Measurements from ENCODE around the gene TRIM9. TPM values are rescaled to one million over a fixed set of nuclear protein-coding genes. Genes with fewer than 3 reads are reported as not detected.

Gene TRIM9
- total RNA-seq, 1 donor from 2014 or later: 8.9 TPM

GRCh38 chr14:51022769-51023168, 72.1 kb downstream of the TRIM9 start:
- TF ChIP-seq, protein P1, sequence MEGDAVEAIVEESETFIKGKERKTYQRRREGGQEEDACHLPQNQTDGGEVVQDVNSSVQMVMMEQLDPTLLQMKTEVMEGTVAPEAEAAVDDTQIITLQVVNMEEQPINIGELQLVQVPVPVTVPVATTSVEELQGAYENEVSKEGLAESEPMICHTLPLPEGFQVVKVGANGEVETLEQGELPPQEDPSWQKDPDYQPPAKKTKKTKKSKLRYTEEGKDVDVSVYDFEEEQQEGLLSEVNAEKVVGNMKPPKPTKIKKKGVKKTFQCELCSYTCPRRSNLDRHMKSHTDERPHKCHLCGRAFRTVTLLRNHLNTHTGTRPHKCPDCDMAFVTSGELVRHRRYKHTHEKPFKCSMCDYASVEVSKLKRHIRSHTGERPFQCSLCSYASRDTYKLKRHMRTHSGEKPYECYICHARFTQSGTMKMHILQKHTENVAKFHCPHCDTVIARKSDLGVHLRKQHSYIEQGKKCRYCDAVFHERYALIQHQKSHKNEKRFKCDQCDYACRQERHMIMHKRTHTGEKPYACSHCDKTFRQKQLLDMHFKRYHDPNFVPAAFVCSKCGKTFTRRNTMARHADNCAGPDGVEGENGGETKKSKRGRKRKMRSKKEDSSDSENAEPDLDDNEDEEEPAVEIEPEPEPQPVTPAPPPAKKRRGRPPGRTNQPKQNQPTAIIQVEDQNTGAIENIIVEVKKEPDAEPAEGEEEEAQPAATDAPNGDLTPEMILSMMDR (IDR thresholded peaks at IDR 0.05; ENCODE audit: unreplicated experiment): no peak
- Mint-ChIP-seq H3K27ac (no peak overlapping the region), H3K9me3 (no peaks in the 10 kb centered on the region), H3K36me3 (no peaks in the 10 kb centered on the region), H3K4me1 (peaks cover 39% of the 10 kb centered on the region), H3K4me3 (no peak overlapping the region), H3K27me3 (ENCODE audit: low read depth) (peaks cover 3% of the 10 kb centered on the region)
- no peak for DNase-seq (ENCODE audit: low spot score in 2 of 2, unreplicated experiment in 2 of 2)

DNA sequence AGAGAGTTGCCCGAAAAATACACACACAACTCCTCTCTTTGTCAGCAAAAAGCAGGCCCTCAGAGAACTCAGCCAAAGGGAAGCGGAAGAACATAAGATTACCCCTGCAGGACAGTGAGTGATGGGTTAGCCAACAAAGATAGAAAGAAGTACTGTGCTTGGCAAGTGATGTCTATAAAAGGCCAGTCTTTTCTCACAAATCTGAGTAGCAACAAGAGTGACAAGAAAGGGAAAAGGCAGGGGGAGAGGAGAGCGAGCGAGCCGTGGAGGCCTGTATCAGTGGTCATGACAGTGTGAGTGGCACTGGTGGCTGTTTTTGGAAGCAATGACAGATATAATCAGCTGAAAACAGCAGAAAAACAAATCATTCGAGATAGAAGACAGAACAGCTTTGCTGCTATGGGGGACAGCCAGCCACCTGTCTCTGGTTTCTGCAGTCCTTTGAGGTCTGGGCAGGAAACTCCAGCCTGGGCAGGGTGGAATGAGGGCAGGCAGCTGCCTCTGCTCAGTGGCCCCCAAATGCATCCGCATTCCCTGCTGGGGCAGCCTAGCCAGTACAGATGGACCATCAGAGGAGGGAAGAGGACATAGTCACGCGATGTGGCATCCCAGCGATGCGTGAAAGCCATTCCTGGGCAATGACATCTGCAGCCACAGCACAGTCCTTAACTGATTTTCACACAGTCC, 74.7 kb downstream of the TRIM9 start:
- Mint-ChIP-seq H3K9me3 (no peaks in the 10 kb centered on the region), H3K36me3 (peaks cover 7% of the 10 kb centered on the region), H3K4me1 (peaks cover 37% of the 10 kb centered on the region), H3K4me3 (no peak overlapping the region), H3K27ac (no peak overlapping the region), H3K27me3 (ENCODE audit: low read depth) (peaks cover 4% of the 10 kb centered on the region)
- TF ChIP-seq, protein P1 (IDR thresholded peaks at IDR 0.05; ENCODE audit: unreplicated experiment): no peak
- DNase-seq (ENCODE audit: low spot score in 2 of 2, unreplicated experiment in 2 of 2): no peak

DNA sequence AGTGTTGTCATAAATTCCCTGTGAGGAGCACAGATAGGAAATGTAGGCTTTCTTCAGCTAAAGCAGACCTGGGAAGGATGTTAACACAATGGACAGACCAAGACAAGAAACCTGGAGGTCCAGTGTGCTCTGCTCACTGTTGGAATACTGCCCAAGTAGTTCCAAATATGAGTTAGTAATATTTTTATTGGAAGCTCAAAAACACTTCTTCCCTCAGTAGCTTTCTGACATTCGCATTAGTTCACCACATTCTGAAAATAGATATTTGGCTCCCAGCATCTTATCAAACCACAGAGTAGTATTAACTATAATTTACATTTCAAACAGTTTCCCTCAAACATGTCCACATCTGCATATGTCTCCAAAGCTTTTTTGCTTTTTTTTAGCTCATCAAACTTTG, 75.8 kb downstream of the TRIM9 start:
- Mint-ChIP-seq H3K4me3 (no peak overlapping the region), H3K27ac (no peak overlapping the region), H3K4me1 (peaks cover 38% of the 10 kb centered on the region), H3K36me3 (peaks cover 7% of the 10 kb centered on the region), H3K9me3 (no peaks in the 10 kb centered on the region), H3K27me3 (ENCODE audit: low read depth) (peaks cover 4% of the 10 kb centered on the region)
- no peak for DNase-seq (ENCODE audit: low spot score in 2 of 2, unreplicated experiment in 2 of 2)
- TF ChIP-seq, protein P1 (IDR thresholded peaks at IDR 0.05; ENCODE audit: unreplicated experiment): no peak

DNA sequence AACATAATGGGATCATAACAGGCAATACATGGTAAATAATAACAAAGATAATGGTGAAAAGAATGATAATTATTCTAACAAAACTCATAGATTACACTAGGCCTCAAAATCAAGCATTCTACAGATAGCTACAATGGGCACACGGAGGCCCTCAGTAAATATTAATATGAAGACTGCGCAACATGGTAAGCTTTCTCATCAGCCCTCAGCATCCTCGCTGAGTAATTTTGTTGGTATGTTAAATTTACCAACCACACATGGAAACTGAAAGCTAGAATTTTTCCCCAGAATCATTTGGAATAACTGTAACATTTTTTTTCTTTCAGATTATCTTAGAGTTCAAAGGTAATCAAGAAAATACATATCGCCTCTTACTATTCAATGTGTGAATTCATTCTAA, 76.4 kb downstream of the TRIM9 start:
- Mint-ChIP-seq H3K27me3 (ENCODE audit: low read depth) (peaks cover 4% of the 10 kb centered on the region), H3K4me1 (peaks cover 32% of the 10 kb centered on the region), H3K36me3 (peaks cover 7% of the 10 kb centered on the region), H3K27ac (no peak overlapping the region), H3K4me3 (no peak overlapping the region), H3K9me3 (no peaks in the 10 kb centered on the region)
- DNase-seq (ENCODE audit: low spot score in 2 of 2, unreplicated experiment in 2 of 2): no peak
- TF ChIP-seq, protein P1 (IDR thresholded peaks at IDR 0.05; ENCODE audit: unreplicated experiment): no peak

DNA sequence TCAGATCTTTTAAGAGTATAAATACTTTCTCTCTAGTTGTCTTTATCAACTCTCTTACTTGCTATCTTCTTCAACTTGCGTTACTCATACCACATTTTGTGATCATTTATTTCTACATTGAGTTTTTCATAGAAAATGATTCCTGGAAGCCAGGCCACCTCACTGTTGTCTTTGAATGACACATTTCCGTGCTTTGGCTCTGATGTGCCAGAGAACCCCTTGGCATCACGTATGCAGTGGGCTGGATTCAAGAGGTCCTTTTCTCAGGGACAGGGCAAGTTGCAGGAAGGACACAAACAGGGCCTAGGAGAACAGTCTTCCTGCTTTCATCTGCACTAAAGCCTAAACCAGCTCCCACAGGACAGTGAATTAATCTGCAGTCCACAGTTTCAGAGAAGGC, 80.3 kb downstream of the TRIM9 start:
- DNase-seq (ENCODE audit: low spot score in 2 of 2, unreplicated experiment in 2 of 2): no peak
- TF ChIP-seq, protein P1 (IDR thresholded peaks at IDR 0.05; ENCODE audit: unreplicated experiment): no peak
- H3K27ac Mint-ChIP-seq: no peak overlapping the region
- peaks cover 20% of the 10 kb centered on the region for H3K4me1 Mint-ChIP-seq
- H3K4me3 Mint-ChIP-seq: no peak overlapping the region
- H3K27me3 Mint-ChIP-seq (ENCODE audit: low read depth): peaks cover 8% of the 10 kb centered on the region
- H3K9me3 Mint-ChIP-seq: no peaks in the 10 kb centered on the region
- peaks cover 10% of the 10 kb centered on the region for H3K36me3 Mint-ChIP-seq

All from mesothelial cell of epicardium (in vitro differentiated cells).